ENCODE results near the gene ITGB5. TPM values are rescaled to one million over a fixed set of nuclear protein-coding genes. Genes with fewer than 3 reads are reported as not detected.

Gene ITGB5
- polyA plus RNA-seq, 2 of the 4 experiments (the other 2 are of a cell fraction): 201 to 260 TPM

GRCh38 chr3:124816206-124816605, 71.0 kb downstream of the ITGB5 start:
- WGBS (ENCODE audit: missing lambda C conversion rate): 89% methylated on average over 4 of the region's 4 CpGs
- POLR2A ChIA-PET: no interaction called here
- Histone ChIP-seq H3K4me2 (no peak overlapping the region), H3K27ac (peak overlapping the region; percentile 86 to 90; a peak in 4 of 6 replicates), H3K9me3 (no peaks in the 10 kb centered on the region; the same call in 2 of the 3 replicates), H3K4me3 (no peak overlapping the region), H3K4me1 (peaks cover 59% of the 10 kb centered on the region)
- DNase-seq (ENCODE audit: low read depth in 1 of 2, low spot score in 1 of 2) (no peak), ATAC-seq (no peak), FAIRE-seq (no peak)
- TF ChIP-seq RCOR1 (IDR thresholded peaks at IDR 0.05; ENCODE audit: low read depth, low read length) (no peak), ZSCAN20 (CRISPR knock-in tag; IDR thresholded peaks at IDR 0.05) (no peak), HOXB5 (CRISPR knock-in tag; IDR thresholded peaks at IDR 0.05) (no peak), ZC3H11A (IDR thresholded peaks at IDR 0.05) (no peak), CBX2 (IDR thresholded peaks at IDR 0.05; ENCODE audit: borderline replicate concordance, low read depth) (no peak), HOXB13 (CRISPR knock-in tag; IDR thresholded peaks at IDR 0.05; ENCODE audit: low read depth) (no peak), MAFK (IDR thresholded peaks at IDR 0.05; ENCODE audit: partially characterized antibody) (no peak), FOSB (CRISPR knock-in tag; IDR thresholded peaks at IDR 0.05) (no peak), HDAC2 (IDR thresholded peaks at IDR 0.05) (no peak), ZNF302 (CRISPR knock-in tag; IDR thresholded peaks at IDR 0.05) (no peak), HES2 (IDR thresholded peaks at IDR 0.05) (no peak), JUN (IDR thresholded peaks at IDR 0.05) (no peak), EP300 (IDR thresholded peaks at IDR 0.05) (no peak), CHD4 (IDR thresholded peaks at IDR 0.05; ENCODE audit: borderline replicate concordance) (no peak), RFX5 (IDR thresholded peaks at IDR 0.05) (no peak), TFCP2L1 (CRISPR knock-in tag; IDR thresholded peaks at IDR 0.05) (no peak)
- TF ChIP-seq, protein P1, sequence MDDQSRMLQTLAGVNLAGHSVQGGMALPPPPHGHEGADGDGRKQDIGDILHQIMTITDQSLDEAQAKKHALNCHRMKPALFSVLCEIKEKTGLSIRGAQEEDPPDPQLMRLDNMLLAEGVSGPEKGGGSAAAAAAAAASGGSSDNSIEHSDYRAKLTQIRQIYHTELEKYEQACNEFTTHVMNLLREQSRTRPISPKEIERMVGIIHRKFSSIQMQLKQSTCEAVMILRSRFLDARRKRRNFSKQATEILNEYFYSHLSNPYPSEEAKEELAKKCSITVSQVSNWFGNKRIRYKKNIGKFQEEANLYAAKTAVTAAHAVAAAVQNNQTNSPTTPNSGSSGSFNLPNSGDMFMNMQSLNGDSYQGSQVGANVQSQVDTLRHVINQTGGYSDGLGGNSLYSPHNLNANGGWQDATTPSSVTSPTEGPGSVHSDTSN (IDR thresholded peaks at IDR 0.05): no peak
- CTCF ChIA-PET: interaction anchor here (1.2 to 6.6 kb wide), 7 partner anchors 12 to 85 kb away, joined by 3 to 21 read pairs (median 6); no protein-coding TSS in a partner anchor

DNA sequence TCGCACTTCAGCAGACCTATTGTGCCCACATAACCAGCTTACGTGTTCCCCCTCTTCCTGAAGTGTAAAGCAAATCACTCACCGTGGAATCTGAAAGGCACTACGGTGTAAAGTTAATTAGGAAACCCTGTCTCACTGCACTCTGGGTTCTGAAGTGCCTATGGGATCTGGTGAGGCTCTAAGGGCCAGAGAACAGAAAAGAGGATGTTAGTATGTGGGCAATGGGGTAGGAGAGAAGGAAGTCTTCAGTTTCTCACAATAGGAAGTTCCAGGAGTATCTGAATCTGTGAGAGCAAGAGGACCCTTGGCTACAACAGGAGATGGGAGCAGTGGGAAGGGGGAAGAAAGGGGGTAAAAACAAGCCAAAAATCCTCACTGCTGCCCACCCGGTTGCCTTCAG, 71.4 kb downstream of the ITGB5 start:
- no peaks in the 10 kb centered on the region; the same call in 2 of the 3 replicates for H3K9me3 ChIP-seq
- ATAC-seq (no peak), DNase-seq (ENCODE audit: low read depth in 1 of 2, low spot score in 1 of 2) (no peak), FAIRE-seq (no peak)
- peaks cover 64% of the 10 kb centered on the region for H3K4me1 ChIP-seq
- no peak overlapping the region for H3K4me2 ChIP-seq
- POLR2A ChIA-PET: no interaction called here
- peak overlapping the region; percentile 86 to 90; a peak in 5 of 6 replicates for H3K27ac ChIP-seq
- H3K4me3 ChIP-seq: no peak overlapping the region
- CTCF ChIA-PET: interaction anchor here (0.8 to 6.6 kb wide), 10 partner anchors 12 to 85 kb away, joined by 3 to 21 read pairs (median 6); no protein-coding TSS in a partner anchor
- WGBS (ENCODE audit: missing lambda C conversion rate): 94% methylated on average over 5 of the region's 5 CpGs
- TF ChIP-seq CBX2 (IDR thresholded peaks at IDR 0.05; ENCODE audit: borderline replicate concordance, low read depth) (no peak), MAZ (IDR thresholded peaks at IDR 0.05; ENCODE audit: borderline replicate concordance, low read depth, low read length) (no peak)
- TF ChIP-seq, protein P2, sequence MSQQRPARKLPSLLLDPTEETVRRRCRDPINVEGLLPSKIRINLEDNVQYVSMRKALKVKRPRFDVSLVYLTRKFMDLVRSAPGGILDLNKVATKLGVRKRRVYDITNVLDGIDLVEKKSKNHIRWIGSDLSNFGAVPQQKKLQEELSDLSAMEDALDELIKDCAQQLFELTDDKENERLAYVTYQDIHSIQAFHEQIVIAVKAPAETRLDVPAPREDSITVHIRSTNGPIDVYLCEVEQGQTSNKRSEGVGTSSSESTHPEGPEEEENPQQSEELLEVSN (IDR thresholded peaks at IDR 0.05; ENCODE audit: borderline replicate concordance, low read depth): no peak

GRCh38 chr3:124814620-124815421, 72.3 kb downstream of the ITGB5 start:
- POLR2A ChIA-PET: no interaction called here
- peak in 1 of 2 experiments; percentile 74 for DNase-seq (ENCODE audit: low read depth in 1 of 2, low spot score in 1 of 2)
- TF ChIP-seq ELK1 (IDR thresholded peaks at IDR 0.05; ENCODE audit: low read depth, low read length): no peak
- no peak for TF ChIP-seq FOSL2 (IDR thresholded peaks at IDR 0.05)
- TF ChIP-seq FOSL2 (CRISPR knock-in tag; IDR thresholded peaks at IDR 0.05): peak; percentile 44; the same call in 1 of the 2 replicates
- TF ChIP-seq ZSCAN20 (CRISPR knock-in tag; IDR thresholded peaks at IDR 0.05): 0 out of 2 replicates have a peak, but pooled peaks have one; percentile 24
- TF ChIP-seq MYC (IDR thresholded peaks at IDR 0.05; ENCODE audit: borderline replicate concordance, low read length): no peak
- peak in 1 of 2 experiments; percentile 65; a peak in 2 of 4 replicates for TF ChIP-seq CEBPB (IDR thresholded peaks at IDR 0.05)
- TF ChIP-seq KDM1A (IDR thresholded peaks at IDR 0.05; ENCODE audit: low read depth): no peak
- 0 out of 2 replicates have a peak, but pooled peaks have one; percentile 23 for TF ChIP-seq FOXS1 (CRISPR knock-in tag; IDR thresholded peaks at IDR 0.05)
- TF ChIP-seq MAFK (IDR thresholded peaks at IDR 0.05; ENCODE audit: partially characterized antibody): peak; percentile 72
- FAIRE-seq: no peak
- H3K27ac ChIP-seq: peak overlapping the region; percentile 86 to 90
- no peaks in the 10 kb centered on the region; the same call in 2 of the 3 replicates for H3K9me3 ChIP-seq
- H3K4me1 ChIP-seq: peaks cover 69% of the 10 kb centered on the region
- peak overlapping the region; percentile 85; the same call in 2 of the 3 replicates for H3K4me2 ChIP-seq
- WGBS (ENCODE audit: missing lambda C conversion rate): 80% methylated on average over 11 of the region's 11 CpGs
- CTCF ChIA-PET: interaction anchor here (0.8 to 6.6 kb wide), 10 partner anchors 13 to 86 kb away, joined by 3 to 21 read pairs (median 5); no protein-coding TSS in a partner anchor
- 0 out of 3 replicates have a peak overlapping the region, but pooled peaks have one; percentile 5 for H3K4me3 ChIP-seq
- ATAC-seq: no peak
